GM19025 (cell line): ENCODE results near the gene DCLRE1C.
A peak's percentile ranks its signal among the peaks of the same experiment; 100 is the strongest.
"Not testable (repeated sequence)": the region's sequence is repeated elsewhere in the genome, so short reads cannot be mapped to it uniquely, and the experiment has no call there.

ENCODE experiments used
- ATAC-seq: cut with Tn5 transposase; IDR thresholded peaks from one replicate; pipeline ENCODE4 v1.9.1; 2021; ENCODE audit warnings: mild to moderate bottlenecking, low read depth, moderate library complexity; ENCODE audit not compliant: unreplicated experiment

DCLRE1C gene

GRCh38 chr10:14947268-14947667 lies 6.6 kb downstream of the DCLRE1C start:
- ATAC-seq, result no peak

GRCh38 chr10:14945108-14945507 lies 8.8 kb downstream of the DCLRE1C start:
- no peak for ATAC-seq

- not testable (repeated sequence) for ATAC-seq
These were observed 11.0 kb downstream of the DCLRE1C start for GRCh38 chr10:14942950-14943338.

GRCh38 chr10:14942147-14942949 lies 11.5 kb downstream of the DCLRE1C start:
- peak; percentile 77 for ATAC-seq

GRCh38 chr10:14938971-14939370 lies 14.9 kb downstream of the DCLRE1C start:
- ATAC-seq, result not testable (repeated sequence)

GRCh38 chr10:14936584-14936983 lies 17.3 kb downstream of the DCLRE1C start:
- no peak for ATAC-seq

GRCh38 chr10:14930610-14931009 lies 23.3 kb downstream of the DCLRE1C start:
- no peak for ATAC-seq

- peak; percentile 95 for ATAC-seq
These were observed 27.0 kb downstream of the DCLRE1C start for GRCh38 chr10:14926722-14927416.

GRCh38 chr10:14926061-14926470 lies 27.8 kb downstream of the DCLRE1C start:
- no peak for ATAC-seq

- no peak for ATAC-seq
These were observed 28.6 kb downstream of the DCLRE1C start for GRCh38 chr10:14925268-14925667.

- no peak for ATAC-seq
These were observed 29.9 kb downstream of the DCLRE1C start for GRCh38 chr10:14924013-14924412.

GRCh38 chr10:14918964-14919363 lies 34.9 kb downstream of the DCLRE1C start:
- ATAC-seq, result no peak

- ATAC-seq, result no peak
These were observed 36.1 kb downstream of the DCLRE1C start for GRCh38 chr10:14917827-14918226.

- ATAC-seq, result no peak
These were observed 37.3 kb downstream of the DCLRE1C start for GRCh38 chr10:14916600-14916999.

- no peak for ATAC-seq
These were observed 42.1 kb downstream of the DCLRE1C start for GRCh38 chr10:14911801-14912200.

GRCh38 chr10:14910953-14911352 lies 42.9 kb downstream of the DCLRE1C start:
- ATAC-seq, result no peak

GRCh38 chr10:14909101-14909500 lies 44.8 kb downstream of the DCLRE1C start:
- no peak for ATAC-seq

GRCh38 chr10:14907591-14907990 lies 46.3 kb downstream of the DCLRE1C start:
- ATAC-seq, result not testable (repeated sequence)

- no peak for ATAC-seq
These were observed 47.1 kb downstream of the DCLRE1C start for GRCh38 chr10:14906765-14907164.

GRCh38 chr10:14905890-14906289 lies 48.0 kb downstream of the DCLRE1C start:
- no peak for ATAC-seq

GRCh38 chr10:14904864-14905263 lies 49.0 kb downstream of the DCLRE1C start:
- no peak for ATAC-seq

- ATAC-seq, result no peak
These were observed 49.6 kb downstream of the DCLRE1C start for GRCh38 chr10:14904316-14904732.
